ENCODE results near the gene DCTD. TPM values are rescaled to one million over a fixed set of nuclear protein-coding genes. Genes with fewer than 3 reads are reported as not detected.

The DCTD gene
- total RNA-seq, 1 experiment from 2014 or later: 72.7 TPM

- CTCF ChIA-PET: no interaction called here
- TF ChIP-seq EZH2 (IDR thresholded peaks at IDR 0.05; ENCODE audit: borderline replicate concordance, low read depth, low read length, poor library complexity, severe bottlenecking) (no peak), CTCF (conservative IDR thresholded peaks at IDR 0.05; ENCODE audit: low read depth, low read length) (no peak)
- POLR2A ChIA-PET (ENCODE audit: low non-redundant PET): no interaction called here
- H3K27me3 ChIP-seq (replicated peaks; ENCODE audit: insufficient read depth, low read depth, low read length, poor library complexity): no peaks in the 10 kb centered on the region
- H3K9me3 ChIP-seq (ENCODE audit: low read depth, low read length, poor library complexity, severe bottlenecking): no peaks in the 10 kb centered on the region
- H3K27ac ChIP-seq (ENCODE audit: low read depth, low read length, poor library complexity, severe bottlenecking): no peak overlapping the region
- no peak overlapping the region for H3K4me3 ChIP-seq (ENCODE audit: low read depth, low read length, poor library complexity, severe bottlenecking)
- intact Hi-C loops (cut with micrococcal nuclease; ENCODE audit: unreplicated experiment): no loop called here
- no peaks in the 10 kb centered on the region for H3K4me1 ChIP-seq (ENCODE audit: insufficient read depth, low read length, poor library complexity, severe bottlenecking)
- no peak for DNase-seq (ENCODE audit: low spot score)
- no peaks in the 10 kb centered on the region for H3K36me3 ChIP-seq (ENCODE audit: insufficient read depth, low read length, poor library complexity, severe bottlenecking)
- no TSS peak for BruUV-seq (replicated peaks)
These were observed 38.2 kb upstream of the DCTD start for GRCh38 chr4:182955411-182955810.

DNA sequence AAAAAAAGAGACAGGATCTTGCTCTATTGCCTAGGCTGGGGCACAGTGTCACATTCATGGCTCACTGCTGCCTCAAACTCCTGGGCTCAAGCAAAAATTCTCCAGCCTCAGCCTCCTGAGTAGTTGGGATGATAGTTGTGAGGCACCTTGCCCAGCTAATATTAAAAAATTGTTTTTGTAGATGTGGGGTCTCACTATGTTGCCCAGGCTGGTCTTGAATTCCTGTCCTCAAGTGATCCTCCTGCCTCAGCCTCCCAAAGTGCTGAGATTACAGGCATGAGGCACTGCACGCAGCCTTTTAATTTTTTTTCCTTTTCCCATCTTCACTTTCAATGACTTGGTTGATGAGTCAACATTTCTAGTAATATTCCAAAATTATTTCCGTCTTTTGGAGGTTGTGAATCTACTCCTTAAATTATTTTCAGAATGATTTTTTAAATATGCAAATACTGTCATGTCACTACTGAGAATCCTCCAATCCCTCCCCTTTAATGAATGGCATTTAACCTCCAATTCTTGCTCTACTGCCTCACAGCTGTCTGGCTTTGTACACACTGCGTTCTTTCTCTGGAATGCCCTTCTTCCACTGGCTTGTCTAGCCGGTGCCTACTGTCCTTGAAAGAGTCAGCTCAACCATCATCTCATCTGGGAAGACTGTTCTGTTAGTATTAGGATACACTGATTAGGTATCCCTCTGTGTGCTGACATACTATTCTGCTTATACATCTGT lies 27.5 kb upstream of the DCTD start:
- no peak for TF ChIP-seq EZH2 (IDR thresholded peaks at IDR 0.05; ENCODE audit: borderline replicate concordance, low read depth, low read length, poor library complexity, severe bottlenecking)
- TF ChIP-seq CTCF (conservative IDR thresholded peaks at IDR 0.05; ENCODE audit: low read depth, low read length): no peak
- H3K36me3 ChIP-seq (ENCODE audit: insufficient read depth, low read length, poor library complexity, severe bottlenecking): no peaks in the 10 kb centered on the region
- H3K27ac ChIP-seq (ENCODE audit: low read depth, low read length, poor library complexity, severe bottlenecking): no peak overlapping the region
- peaks cover 12% of the 10 kb centered on the region for H3K27me3 ChIP-seq (replicated peaks; ENCODE audit: insufficient read depth, low read depth, low read length, poor library complexity)
- no peak for DNase-seq (ENCODE audit: low spot score)
- intact Hi-C loops (cut with micrococcal nuclease; ENCODE audit: unreplicated experiment): no loop called here
- no peaks in the 10 kb centered on the region for H3K9me3 ChIP-seq (ENCODE audit: low read depth, low read length, poor library complexity, severe bottlenecking)
- no peaks in the 10 kb centered on the region for H3K4me1 ChIP-seq (ENCODE audit: insufficient read depth, low read length, poor library complexity, severe bottlenecking)
- POLR2A ChIA-PET (ENCODE audit: low non-redundant PET): no interaction called here
- CTCF ChIA-PET: no interaction called here
- H3K4me3 ChIP-seq (ENCODE audit: low read depth, low read length, poor library complexity, severe bottlenecking): no peak overlapping the region
- no TSS peak for BruUV-seq (replicated peaks)

DNA sequence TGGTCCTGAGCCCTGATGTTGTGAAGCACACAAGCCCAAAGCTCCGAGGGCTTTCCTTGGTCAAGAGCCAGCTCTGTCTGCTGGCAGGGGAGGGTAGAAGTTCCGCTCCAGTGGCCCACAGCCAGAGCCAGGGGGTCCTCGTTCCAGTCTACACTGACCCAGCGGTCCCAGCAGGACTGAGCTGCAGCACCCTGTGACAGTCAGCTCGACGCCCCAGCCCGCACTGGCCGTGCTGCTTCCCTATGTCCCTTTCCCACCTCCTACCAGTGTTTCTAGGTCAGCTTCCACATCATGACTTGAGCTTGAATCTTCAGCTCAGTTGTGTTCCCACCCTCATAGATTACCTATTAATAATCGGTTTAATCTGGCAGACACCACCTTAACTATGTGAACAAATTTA lies 22.5 kb upstream of the DCTD start:
- H3K36me3 ChIP-seq (ENCODE audit: insufficient read depth, low read length, poor library complexity, severe bottlenecking): no peaks in the 10 kb centered on the region
- ChIA-PET CTCF (interaction anchor here (1.1 kb wide), 1 partner anchor 323 kb away, joined by 5 read pairs; no protein-coding TSS in a partner anchor), POLR2A (ENCODE audit: low non-redundant PET) (no interaction called here)
- no peak overlapping the region for H3K4me3 ChIP-seq (ENCODE audit: low read depth, low read length, poor library complexity, severe bottlenecking)
- H3K27me3 ChIP-seq (replicated peaks; ENCODE audit: insufficient read depth, low read depth, low read length, poor library complexity): peaks cover 12% of the 10 kb centered on the region
- H3K27ac ChIP-seq (ENCODE audit: low read depth, low read length, poor library complexity, severe bottlenecking): no peak overlapping the region
- H3K4me1 ChIP-seq (ENCODE audit: insufficient read depth, low read length, poor library complexity, severe bottlenecking): no peaks in the 10 kb centered on the region
- DNase-seq (ENCODE audit: low spot score): no peak
- TF ChIP-seq CTCF (conservative IDR thresholded peaks at IDR 0.05; ENCODE audit: low read depth, low read length) (no peak), EZH2 (IDR thresholded peaks at IDR 0.05; ENCODE audit: borderline replicate concordance, low read depth, low read length, poor library complexity, severe bottlenecking) (no peak)
- intact Hi-C loops (cut with micrococcal nuclease; ENCODE audit: unreplicated experiment): loop anchor here (5.0 kb wide), 1 partner anchor 468 kb away; no protein-coding TSS in a partner anchor
- no peaks in the 10 kb centered on the region for H3K9me3 ChIP-seq (ENCODE audit: low read depth, low read length, poor library complexity, severe bottlenecking)
- BruUV-seq (replicated peaks): no TSS peak
